CD4-positive, CD25-positive, alpha-beta regulatory T cell (primary cell): Measurements from ENCODE around the gene IQSEC3. TPM values are rescaled to one million over a fixed set of nuclear protein-coding genes. Genes with fewer than 3 reads are reported as not detected.
A peak's percentile ranks its signal among the peaks of the same experiment; 100 is the strongest.
"Not testable (repeated sequence)": the region's sequence is repeated elsewhere in the genome, so short reads cannot be mapped to it uniquely, and the experiment has no call there.

Experiments
- ATAC-seq, 2 donors: fragments of 150-1000 bp; cut with Tn5 transposase; one replicate each; pipeline ENCODE4 v1.10.0; 2021; ENCODE audit warnings: low read depth in 2 of 2, moderate number of reproducible peaks in 2 of 2, moderate library complexity in 1 of 2
- DNase-seq, 3 donors: peaks; one replicate each; pipeline versions ENCODE4 v3.0.0 to v3.0.0-alpha.2; 2012 to 2022; ENCODE audit warnings: mixed read lengths in 1 of 3
- H3K27ac ChIP-seq: one replicate; pipeline ENCODE4 v1.7.0; 2013; ENCODE audit warnings: mild to moderate bottlenecking, low read length; ENCODE audit not compliant: insufficient read depth, poor library complexity, severe bottlenecking
- H3K27me3 ChIP-seq: one replicate; pipeline ENCODE4 v1.7.0; 2013; ENCODE audit warnings: low read length; ENCODE audit not compliant: control insufficient read depth, insufficient read depth
- H3K36me3 ChIP-seq: one replicate; pipeline ENCODE4 v1.7.0; 2013; ENCODE audit warnings: mild to moderate bottlenecking, low read length, moderate library complexity; ENCODE audit not compliant: control insufficient read depth, insufficient read depth
- H3K4me1 ChIP-seq: 2 replicates; pipeline ENCODE4 v1.7.0; 2013; ENCODE audit warnings: mild to moderate bottlenecking, low read length; ENCODE audit not compliant: insufficient read depth, control insufficient read depth, poor library complexity, severe bottlenecking
- H3K4me3 ChIP-seq: one replicate; pipeline ENCODE4 v1.7.0; 2013; ENCODE audit warnings: low read depth, mild to moderate bottlenecking, low read length, moderate library complexity
- H3K9me3 ChIP-seq, 2 experiments: 1 replicate in 1 of 2; 2 replicates in 1 of 2; pipeline ENCODE4 v1.7.0; 2013; ENCODE audit warnings: low read length in 2 of 2, mild to moderate bottlenecking in 1 of 2, moderate library complexity in 1 of 2; ENCODE audit not compliant: control insufficient read depth in 2 of 2
- H3K27ac Mint-ChIP-seq, 3 donors: one replicate each; pipeline ENCODE4 v1.8.0; 2020 to 2022; ENCODE audit warnings: mild to moderate bottlenecking in 3 of 3, mixed read lengths in 3 of 3, moderate library complexity in 2 of 3
- H3K27me3 Mint-ChIP-seq: one replicate; pipeline ENCODE4 v1.8.0; 2022; ENCODE audit warnings: mild to moderate bottlenecking, mixed read lengths
- H3K36me3 Mint-ChIP-seq: one replicate; pipeline ENCODE4 v1.8.0; 2020; ENCODE audit warnings: mixed read lengths
- H3K4me1 Mint-ChIP-seq, 4 donors: one replicate each; pipeline ENCODE4 v1.8.0; 2020 to 2022; ENCODE audit warnings: mixed read lengths in 4 of 4, mild to moderate bottlenecking in 1 of 4
- H3K4me3 Mint-ChIP-seq, 4 donors: one replicate each; pipeline ENCODE4 v1.8.0; 2020 to 2022; ENCODE audit warnings: mild to moderate bottlenecking in 4 of 4, mixed read lengths in 4 of 4, moderate library complexity in 3 of 4
- H3K9me3 Mint-ChIP-seq, 7 donors: one replicate each; pipeline ENCODE4 v1.8.0; 2020 to 2022; ENCODE audit warnings: mixed read lengths in 7 of 7, mild to moderate bottlenecking in 3 of 7, moderate library complexity in 2 of 7
- polyA plus RNA-seq, 4 donors: library from polyadenylated mRNA; unstranded; fragments of 300-500 nt; fragmentation: Illumina TruSeq; gene quantifications; one replicate each; pipeline ENCODE4 v1.2.3, GENCODE V29; 2021
- total RNA-seq: library from RNA; stranded (reverse); gene quantifications from one replicate; pipeline ENCODE4 v1.2.3, GENCODE V29; 2022

Gene IQSEC3
- total and polyA plus RNA-seq, 5 donors from 2014 or later: 0.05 to 0.15 TPM; not detected in 3

GRCh38 chr12:217029-217428, 150.5 kb downstream of the IQSEC3 start:
- ATAC-seq, H3K4me3 ChIP-seq, H3K27me3 ChIP-seq, H3K9me3 ChIP-seq, H3K4me1 Mint-ChIP-seq, H3K4me3 Mint-ChIP-seq, DNase-seq, H3K27ac ChIP-seq, H3K36me3 Mint-ChIP-seq, H3K9me3 Mint-ChIP-seq, H3K36me3 ChIP-seq, H3K4me1 ChIP-seq: not testable (repeated sequence)
- Mint-ChIP-seq H3K27ac (peak overlapping the region in 2 of 3 donors; percentile 62 to 76), H3K27me3 (peaks cover 22% of the 10 kb centered on the region)

GRCh38 chr12:218221-218620, 151.7 kb downstream of the IQSEC3 start:
- Mint-ChIP-seq H3K4me1 (peaks cover 0 to 4% (median 0%) of the 10 kb centered on the region in 4 donors), H3K27ac (no peak overlapping the region), H3K36me3 (no peaks in the 10 kb centered on the region), H3K4me3 (no peak overlapping the region), H3K27me3 (peaks cover 23% of the 10 kb centered on the region), H3K9me3 (no peaks in the 10 kb centered on the region)
- Histone ChIP-seq H3K4me3 (no peak overlapping the region), H3K27me3 (no peaks in the 10 kb centered on the region), H3K4me1 (no peaks in the 10 kb centered on the region), H3K9me3 (no peaks in the 10 kb centered on the region), H3K27ac (no peak overlapping the region), H3K36me3 (no peaks in the 10 kb centered on the region)
- no peak for DNase-seq
- no peak for ATAC-seq

GRCh38 chr12:218728-219590, 152.4 kb downstream of the IQSEC3 start:
- H3K27me3 ChIP-seq: no peaks in the 10 kb centered on the region
- Mint-ChIP-seq H3K27ac (no peak overlapping the region), H3K27me3 (peaks cover 23% of the 10 kb centered on the region), H3K4me3 (no peak overlapping the region), H3K4me1 (peaks cover 0 to 4% (median 0%) of the 10 kb centered on the region in 4 donors), H3K36me3 (no peaks in the 10 kb centered on the region), H3K9me3 (no peaks in the 10 kb centered on the region)
- no peaks in the 10 kb centered on the region for H3K4me1 ChIP-seq
- H3K9me3 ChIP-seq: no peaks in the 10 kb centered on the region
- H3K4me3 ChIP-seq: no peak overlapping the region
- H3K27ac ChIP-seq: no peak overlapping the region
- ATAC-seq: no peak
- H3K36me3 ChIP-seq: no peaks in the 10 kb centered on the region
- no peak for DNase-seq

- no peaks in the 10 kb centered on the region for H3K36me3 Mint-ChIP-seq
- ATAC-seq (peak; percentile 57 to 69), DNase-seq (peak; percentile 6 to 71 (median 23))
- peaks cover 0 to 4% (median 0%) of the 10 kb centered on the region in 4 donors for H3K4me1 Mint-ChIP-seq
- peaks cover 22% of the 10 kb centered on the region for H3K27me3 Mint-ChIP-seq
- no peak overlapping the region for H3K27ac Mint-ChIP-seq
- Histone ChIP-seq H3K27me3 (no peaks in the 10 kb centered on the region), H3K36me3 (no peaks in the 10 kb centered on the region), H3K27ac (no peak overlapping the region), H3K4me3 (no peak overlapping the region), H3K9me3 (no peaks in the 10 kb centered on the region), H3K4me1 (no peaks in the 10 kb centered on the region)
- H3K9me3 Mint-ChIP-seq: no peaks in the 10 kb centered on the region
- no peak overlapping the region for H3K4me3 Mint-ChIP-seq
Measured at GRCh38 chr12:219891-220352, 153.4 kb downstream of the IQSEC3 start.

- ATAC-seq (no peak), DNase-seq (no peak)
- Mint-ChIP-seq H3K4me3 (no peak overlapping the region), H3K9me3 (no peaks in the 10 kb centered on the region), H3K27me3 (peaks cover 16% of the 10 kb centered on the region), H3K4me1 (peaks cover 0 to 4% (median 0%) of the 10 kb centered on the region in 4 donors), H3K36me3 (no peaks in the 10 kb centered on the region), H3K27ac (no peak overlapping the region)
- no peak overlapping the region for H3K27ac ChIP-seq
- H3K36me3 ChIP-seq: no peaks in the 10 kb centered on the region
- H3K4me1 ChIP-seq: no peaks in the 10 kb centered on the region
- H3K4me3 ChIP-seq: no peak overlapping the region
- no peaks in the 10 kb centered on the region for H3K27me3 ChIP-seq
- no peaks in the 10 kb centered on the region for H3K9me3 ChIP-seq
Measured at GRCh38 chr12:220491-220890, 153.9 kb downstream of the IQSEC3 start.

GRCh38 chr12:220946-221550, 154.5 kb downstream of the IQSEC3 start:
- Histone ChIP-seq H3K4me1 (no peaks in the 10 kb centered on the region), H3K9me3 (no peaks in the 10 kb centered on the region), H3K27ac (no peak overlapping the region), H3K27me3 (no peaks in the 10 kb centered on the region), H3K36me3 (no peaks in the 10 kb centered on the region), H3K4me3 (no peak overlapping the region)
- Mint-ChIP-seq H3K9me3 (no peaks in the 10 kb centered on the region), H3K4me3 (no peak overlapping the region), H3K27ac (no peak overlapping the region), H3K36me3 (no peaks in the 10 kb centered on the region), H3K27me3 (peaks cover 16% of the 10 kb centered on the region), H3K4me1 (peaks cover 0 to 4% (median 0%) of the 10 kb centered on the region in 4 donors)
- ATAC-seq (no peak), DNase-seq (no peak)

GRCh38 chr12:221736-222135, 155.2 kb downstream of the IQSEC3 start:
- Mint-ChIP-seq H3K27me3 (peaks cover 13% of the 10 kb centered on the region), H3K4me3 (no peak overlapping the region), H3K27ac (no peak overlapping the region), H3K36me3 (no peaks in the 10 kb centered on the region), H3K9me3 (no peaks in the 10 kb centered on the region), H3K4me1 (peaks cover 0 to 4% (median 0%) of the 10 kb centered on the region in 4 donors)
- DNase-seq (no peak), ATAC-seq (no peak)
- Histone ChIP-seq H3K27me3 (no peaks in the 10 kb centered on the region), H3K36me3 (no peaks in the 10 kb centered on the region), H3K27ac (no peak overlapping the region), H3K9me3 (no peaks in the 10 kb centered on the region), H3K4me1 (no peaks in the 10 kb centered on the region), H3K4me3 (no peak overlapping the region)
